Globus pallidus (tissue), 1 donor: Measurements from ENCODE around the gene RGS11.
"Not testable (repeated sequence)": the region's sequence is repeated elsewhere in the genome, so short reads cannot be mapped to it uniquely, and the experiment has no call there.

Experiments
- DNase-seq: peaks from one replicate; pipeline ENCODE4 v3.0.0-alpha.2; 2015; ENCODE audit warnings: low spot score

The RGS11 gene

GRCh38 chr16:263182-263774 lies 12.5 kb downstream of the RGS11 start:
- DNase-seq: no peak

GRCh38 chr16:262121-262745 lies 13.5 kb downstream of the RGS11 start:
- no peak for DNase-seq

- no peak for DNase-seq
Observed at GRCh38 chr16:261031-261691, 14.6 kb downstream of the RGS11 start.

- no peak for DNase-seq
Observed at GRCh38 chr16:260326-260725, 15.4 kb downstream of the RGS11 start.

GRCh38 chr16:259814-260253 lies 15.9 kb downstream of the RGS11 start:
- no peak for DNase-seq

GRCh38 chr16:259226-259625 lies 16.5 kb downstream of the RGS11 start:
- DNase-seq: no peak

GRCh38 chr16:258091-258490 lies 17.7 kb downstream of the RGS11 start:
- DNase-seq: not testable (repeated sequence)

DNA sequence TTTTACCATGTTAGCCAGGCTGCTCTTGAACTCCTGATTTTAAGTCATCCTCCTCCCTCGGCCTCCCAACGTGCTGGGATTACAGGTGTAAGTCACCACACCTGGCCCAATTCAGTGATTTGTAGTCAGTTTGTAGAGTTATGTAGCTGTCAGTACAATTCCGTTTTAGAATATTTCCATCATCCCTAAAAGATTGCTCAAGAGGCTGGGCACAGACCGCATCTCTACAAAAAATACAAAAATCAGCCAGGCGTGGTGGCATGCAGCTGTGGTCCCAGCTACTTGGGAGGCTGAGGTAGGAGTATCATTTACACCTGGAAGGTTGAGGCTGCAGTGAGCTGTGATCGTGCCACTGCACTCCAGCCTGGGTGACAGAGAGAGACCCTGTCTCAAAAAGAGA lies 20.6 kb downstream of the RGS11 start:
- DNase-seq: no peak

DNA sequence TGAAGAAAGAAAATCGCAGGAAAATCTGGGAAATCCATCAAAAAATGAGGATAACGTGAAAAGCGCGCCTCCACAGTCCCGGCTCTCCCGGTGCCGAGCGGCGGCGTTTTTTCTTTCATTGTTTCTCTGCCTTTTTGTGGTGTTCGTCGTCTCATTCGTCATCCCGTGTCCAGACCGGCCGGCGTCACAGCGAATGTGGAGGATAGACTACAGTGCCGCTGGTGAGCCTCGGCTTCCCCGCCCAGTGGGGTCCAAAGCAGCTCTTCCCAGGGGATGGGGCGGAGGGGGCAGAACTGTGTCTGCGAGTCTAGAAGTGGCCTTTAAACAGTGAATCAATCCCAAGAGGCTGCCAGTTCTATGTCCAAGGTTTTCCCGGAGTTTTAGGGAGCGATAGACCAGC lies 21.3 kb downstream of the RGS11 start:
- no peak for DNase-seq

- DNase-seq: no peak
Observed at GRCh38 chr16:253833-254232, 21.9 kb downstream of the RGS11 start.

GRCh38 chr16:252366-253337 lies 23.1 kb downstream of the RGS11 start:
- DNase-seq: no peak

GRCh38 chr16:249431-249830 lies 26.3 kb downstream of the RGS11 start:
- no peak for DNase-seq

DNA sequence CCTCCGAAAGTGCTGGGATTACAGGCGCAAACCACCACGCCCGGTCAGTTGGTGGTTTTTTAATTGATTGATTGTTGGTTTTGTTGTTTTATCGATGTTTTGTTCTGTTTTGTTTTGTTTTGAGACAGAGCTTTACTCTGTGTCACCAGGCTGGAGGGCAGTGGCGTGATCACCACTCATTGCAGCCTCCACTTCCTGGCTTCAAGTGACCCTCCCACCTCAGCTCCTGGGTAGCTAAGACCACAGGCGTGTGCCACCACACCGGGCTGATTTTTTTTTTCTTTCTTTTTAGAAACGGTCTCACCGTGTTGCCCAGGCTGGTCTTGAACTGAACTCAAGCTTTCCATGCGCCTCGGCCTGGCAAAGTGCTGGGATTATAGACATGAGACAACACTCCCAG lies 28.7 kb downstream of the RGS11 start:
- DNase-seq: no peak

- DNase-seq: no peak
Observed at GRCh38 chr16:245105-245504, 30.6 kb downstream of the RGS11 start.

- no peak for DNase-seq
Observed at GRCh38 chr16:243348-243747, 32.4 kb downstream of the RGS11 start.

GRCh38 chr16:242281-242680 lies 33.5 kb downstream of the RGS11 start:
- no peak for DNase-seq

DNA sequence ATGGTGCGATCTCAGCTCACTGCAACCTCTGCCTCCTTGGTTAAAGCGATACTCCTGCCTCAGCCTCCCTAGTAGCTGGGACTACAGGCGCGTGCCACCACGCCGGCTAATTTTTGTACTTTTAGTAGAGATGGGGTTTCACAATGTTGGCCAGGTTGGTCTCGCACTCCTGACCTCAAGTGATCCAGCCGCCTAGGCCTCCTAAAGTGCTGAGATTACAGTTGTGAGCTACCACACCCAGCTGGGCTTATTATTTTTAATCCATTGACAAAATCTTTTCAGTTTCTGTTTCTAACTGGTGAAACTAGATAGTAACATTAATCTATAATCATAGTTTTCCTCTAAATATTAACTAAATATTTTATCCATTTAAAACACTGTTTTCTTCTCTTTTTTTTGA lies 35.2 kb downstream of the RGS11 start:
- no peak for DNase-seq

- peak; percentile 71 for DNase-seq
Observed at GRCh38 chr16:239948-240277, 35.8 kb downstream of the RGS11 start.

DNA sequence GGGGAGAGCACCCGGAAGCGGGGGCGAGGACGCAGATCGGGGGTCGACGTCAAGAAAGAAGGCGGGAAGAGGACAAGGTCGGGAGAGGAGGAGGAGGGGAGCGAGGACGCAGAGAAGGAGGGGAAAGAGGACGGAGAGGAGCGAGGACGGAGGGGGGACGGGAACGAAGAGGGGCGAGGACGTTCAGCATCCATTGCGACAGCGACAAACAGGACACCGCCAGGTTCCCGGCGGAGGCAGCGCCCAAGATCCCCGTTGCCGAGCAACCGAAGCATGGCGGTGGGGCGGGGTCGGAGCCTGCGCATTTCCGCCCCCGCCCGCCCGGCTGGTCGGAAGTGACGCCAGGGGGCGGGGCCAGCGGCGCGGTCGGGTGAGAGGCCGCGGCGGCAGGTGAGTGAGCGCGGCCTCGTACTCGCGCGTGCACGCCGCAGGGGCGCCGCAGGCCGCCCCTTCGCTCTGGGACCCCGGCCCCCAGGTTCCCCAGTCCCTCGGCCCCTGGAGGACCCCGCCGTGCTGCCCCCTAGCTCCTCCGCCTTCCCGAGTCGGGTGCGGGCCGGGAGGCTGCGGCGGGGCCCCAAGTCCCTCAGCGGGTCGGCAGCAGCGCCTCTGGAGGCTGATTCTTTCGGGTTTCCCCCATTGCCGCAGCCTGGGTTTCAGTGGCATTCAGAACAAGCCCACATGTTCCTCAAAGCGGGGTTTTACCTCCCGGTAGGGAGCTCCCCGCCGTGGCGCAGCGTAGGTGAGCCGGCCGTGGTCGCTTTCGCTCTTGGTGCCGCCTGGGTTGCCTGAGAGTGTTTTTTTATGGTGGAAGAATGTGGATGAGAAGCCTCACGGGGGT lies 41.1 kb downstream of the RGS11 start, which contains the start of gene FAM234A:
Gene FAM234A, plus strand, starts transcription at position 354 of the 838 bp plus-strand sequence. CDS start 19,593 bp downstream, outside the sequence.
- DNase-seq: peak; percentile 92

DNA sequence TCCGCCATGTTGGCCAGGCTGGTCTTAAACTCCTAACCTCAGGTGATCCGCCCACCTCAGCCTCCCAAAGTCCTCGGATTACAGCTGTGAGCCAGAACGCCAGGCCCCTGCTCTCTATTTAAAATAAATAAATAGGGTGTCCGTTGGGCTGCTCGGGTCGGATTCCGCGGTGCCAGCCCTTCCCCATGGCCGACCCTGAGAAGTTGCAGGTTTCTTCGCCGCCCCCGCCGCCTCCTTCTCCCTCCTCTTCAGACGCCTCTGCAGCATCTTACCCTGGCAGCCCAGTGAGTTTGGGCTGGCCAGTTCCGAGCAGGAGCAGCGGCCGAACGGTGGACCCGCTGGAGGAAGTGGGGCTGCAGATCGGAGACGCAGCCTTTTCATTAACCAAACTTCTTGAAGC lies 44.8 kb downstream of the RGS11 start:
- no peak for DNase-seq

GRCh38 chr16:230351-230750 lies 45.4 kb downstream of the RGS11 start:
- not testable (repeated sequence) for DNase-seq
